Spinal cord (tissue), 10 donors: Measurements from ENCODE around the gene MATK. TPM values are rescaled to one million over a fixed set of nuclear protein-coding genes. Genes with fewer than 3 reads are reported as not detected.
"Not testable (repeated sequence)": the region's sequence is repeated elsewhere in the genome, so short reads cannot be mapped to it uniquely, and the experiment has no call there.

ENCODE experiments used
- DNase-seq, 6 donors: peaks; one replicate each; pipeline versions ENCODE4 v3.0.0 to v3.0.0-alpha.2; 2013 to 2015; ENCODE audit warnings: low spot score in 6 of 6, low read depth in 4 of 6
- H3K27ac ChIP-seq: one replicate; pipeline ENCODE4 v1.5.1; 2013; ENCODE audit warnings: low read depth, low read length, control low read depth
- H3K27me3 ChIP-seq: one replicate; pipeline ENCODE4 v1.6.1; 2013; ENCODE audit warnings: low read length; ENCODE audit not compliant: control insufficient read depth, insufficient read depth
- H3K36me3 ChIP-seq: one replicate; pipeline ENCODE4 v1.6.1; 2013; ENCODE audit warnings: low read length; ENCODE audit not compliant: control insufficient read depth, insufficient read depth
- H3K4me1 ChIP-seq: one replicate; pipeline ENCODE4 v1.6.1; 2013; ENCODE audit warnings: low read length; ENCODE audit not compliant: control insufficient read depth, insufficient read depth
- H3K4me3 ChIP-seq: one replicate; pipeline ENCODE4 v1.5.1; 2013; ENCODE audit warnings: low read depth, low read length, control low read depth
- H3K9me3 ChIP-seq: one replicate; pipeline ENCODE4 v1.6.1; 2013; ENCODE audit warnings: low read length; ENCODE audit not compliant: control insufficient read depth, insufficient read depth
- WGBS: methylation state at CpG from one replicate; pipeline ENCODE4 v1.1.5; 2013; ENCODE audit warnings: missing lambda C conversion rate; ENCODE audit not compliant: insufficient coverage; 5-methylcytosine and 5-hydroxymethylcytosine counted together
- polyA plus RNA-seq, 2 donors: library from polyadenylated mRNA; unstranded; fragments of 120-200 nt; gene quantifications; one replicate each; pipeline ENCODE4 v1.2.1, GENCODE V29; 2013; ENCODE audit not compliant: insufficient read length in 2 of 2
- total RNA-seq, 2 donors: library from RNA; depleted of rRNA in 1 of 2; stranded (reverse); fragments of 120-200 nt in 1 of 2; fragments of >200 nt in 1 of 2; gene quantifications; one replicate each; pipeline versions ENCODE4 v1.2.3 to v1.2.4, GENCODE V29; 2013 to 2014
- donor health status: healthy.

The MATK gene
- total and polyA plus RNA-seq, 4 donors = 11.5 to 62.5 (median 41.9) TPM

- no peak for DNase-seq
- H3K36me3 ChIP-seq = peaks cover 63% of the 10 kb centered on the region
- H3K4me1 ChIP-seq = no peaks in the 10 kb centered on the region
- no peak overlapping the region for H3K4me3 ChIP-seq
- 89% methylated on average over 45 of the region's 45 CpGs for WGBS
- H3K9me3 ChIP-seq = no peaks in the 10 kb centered on the region
- H3K27ac ChIP-seq = no peak overlapping the region
- no peaks in the 10 kb centered on the region for H3K27me3 ChIP-seq
Observed at GRCh38 chr19:3816566-3817218, 30.5 kb upstream of the MATK start.

- DNase-seq = not testable (repeated sequence)
- peaks cover 62% of the 10 kb centered on the region for H3K36me3 ChIP-seq
- 97% methylated on average over 5 of the region's 9 CpGs for WGBS
Observed at GRCh38 chr19:3816148-3816547, 30.0 kb upstream of the MATK start.

GRCh38 chr19:3814648-3815047 is 28.5 kb upstream of the MATK start:
- no peaks in the 10 kb centered on the region for H3K9me3 ChIP-seq
- no peak overlapping the region for H3K27ac ChIP-seq
- DNase-seq = no peak
- H3K36me3 ChIP-seq = peaks cover 63% of the 10 kb centered on the region
- no peaks in the 10 kb centered on the region for H3K4me1 ChIP-seq
- no peak overlapping the region for H3K4me3 ChIP-seq
- no peaks in the 10 kb centered on the region for H3K27me3 ChIP-seq
- 80% methylated on average over 4 of the region's 4 CpGs for WGBS

More at GRCh38 chr19:3816148-3816547, 30.0 kb upstream of the MATK start:
- not testable (repeated sequence) for H3K4me3 ChIP-seq, H3K9me3 ChIP-seq, H3K27ac ChIP-seq, H3K4me1 ChIP-seq, H3K27me3 ChIP-seq

- peaks cover 57% of the 10 kb centered on the region for H3K36me3 ChIP-seq
- H3K27ac ChIP-seq = no peak overlapping the region
- no peaks in the 10 kb centered on the region for H3K4me1 ChIP-seq
- no peak for DNase-seq
- H3K27me3 ChIP-seq = no peaks in the 10 kb centered on the region
- no peaks in the 10 kb centered on the region for H3K9me3 ChIP-seq
- H3K4me3 ChIP-seq = no peak overlapping the region
- 88% methylated on average over 20 of the region's 22 CpGs for WGBS
Observed at GRCh38 chr19:3813473-3814392, 27.6 kb upstream of the MATK start.

- WGBS = 77% methylated on average over 35 of the region's 38 CpGs
- H3K36me3 ChIP-seq = peaks cover 54% of the 10 kb centered on the region
- H3K9me3 ChIP-seq = no peaks in the 10 kb centered on the region
- no peak overlapping the region for H3K4me3 ChIP-seq
- DNase-seq = no peak
- no peaks in the 10 kb centered on the region for H3K4me1 ChIP-seq
- H3K27me3 ChIP-seq = no peaks in the 10 kb centered on the region
- no peak overlapping the region for H3K27ac ChIP-seq
Observed at GRCh38 chr19:3810708-3811355, 24.7 kb upstream of the MATK start.

- Histone ChIP-seq H3K4me3 (no peak overlapping the region), H3K27ac (no peak overlapping the region), H3K36me3 (peaks cover 59% of the 10 kb centered on the region), H3K4me1 (no peaks in the 10 kb centered on the region), H3K9me3 (no peaks in the 10 kb centered on the region), H3K27me3 (no peaks in the 10 kb centered on the region)
- 75% methylated on average over 14 of the region's 26 CpGs for WGBS
- no peak for DNase-seq
Observed at GRCh38 chr19:3809881-3810707, 23.9 kb upstream of the MATK start.

GRCh38 chr19:3808420-3809143 is 22.4 kb upstream of the MATK start:
- H3K4me3 ChIP-seq = no peak overlapping the region
- 86% methylated on average over 27 of the region's 33 CpGs for WGBS
- no peaks in the 10 kb centered on the region for H3K9me3 ChIP-seq
- H3K27ac ChIP-seq = no peak overlapping the region
- no peaks in the 10 kb centered on the region for H3K27me3 ChIP-seq
- DNase-seq = no peak
- H3K4me1 ChIP-seq = no peaks in the 10 kb centered on the region
- peaks cover 48% of the 10 kb centered on the region for H3K36me3 ChIP-seq

GRCh38 chr19:3807574-3808354 is 21.6 kb upstream of the MATK start:
- H3K9me3 ChIP-seq = no peaks in the 10 kb centered on the region
- 96% methylated on average over 35 of the region's 35 CpGs for WGBS
- no peak for DNase-seq
- no peak overlapping the region for H3K27ac ChIP-seq
- peaks cover 42% of the 10 kb centered on the region for H3K36me3 ChIP-seq
- H3K27me3 ChIP-seq = no peaks in the 10 kb centered on the region
- no peak overlapping the region for H3K4me3 ChIP-seq
- no peaks in the 10 kb centered on the region for H3K4me1 ChIP-seq
